K562 (cell line): ENCODE results near the gene SPHKAP. TPM values are rescaled to one million over a fixed set of nuclear protein-coding genes. Genes with fewer than 3 reads are reported as not detected.

Experiments used
- ATAC-seq: fragments of 200-7000 bp; cut with Tn5 transposase; 3 replicates; pipeline ENCODE4 v1.9.1; 2020; ENCODE audit warnings: moderate library complexity
- BruUV-seq: library from RNA; stranded (reverse); fragments of 400-500 nt; replicated peaks from 2 replicates; lab custom pipeline; 2021; lab: Mats Ljungman, UMichigan
- CTCF ChIA-PET: fragments of 300-600 bp; formaldehyde crosslinking; extraction: SDS; loops from one replicate; lab custom pipeline; 2021; ENCODE audit warnings: low intra/inter-chr PET ratio; lab: Yijun Ruan, JAX
- POLR2A ChIA-PET: fragments of 300-600, 350-650 bp; sonication (Branson Sonifier 250); formaldehyde crosslinking; extraction: SDS; loops from one replicate; lab custom pipeline; 2021; ENCODE audit warnings: antibody characterized with exemption, inconsistent platforms; lab: Yijun Ruan, JAX
- DNase-seq, 4 experiments: peaks; one replicate each; pipeline versions ENCODE4 v3.0.0 to v3.0.0-alpha.2; 2011 to 2018; ENCODE audit warnings: low spot score in 3 of 4, mixed read lengths in 3 of 4; ENCODE audit errors: extremely low read depth in 1 of 4
- FAIRE-seq: peaks from 2 replicates; lab custom pipeline; 2011; peaks lifted over from hg19 to GRCh38; lab: Jason Lieb, UNC
- H2AFZ ChIP-seq: 2 replicates; pipeline ENCODE4 v1.6.0; 2011; ENCODE audit warnings: low read depth, low read length, control low read depth, inconsistent platforms
- H3K27ac ChIP-seq: fragments of 200-600 bp; 3 replicates; pipeline ENCODE4 v1.8.0; 2011; ENCODE audit warnings: low read depth, mild to moderate bottlenecking, control low read depth, inconsistent platforms, low read length, moderate library complexity, mixed read lengths; ENCODE audit errors: extremely low read depth
- H3K27me3 ChIP-seq, 2 experiments: fragments of 300-600 bp in 1 of 2; 2 replicates in 1 of 2; 3 replicates in 1 of 2; pipeline versions ENCODE4 v1.6.0 to v1.8.0; 2011; ENCODE audit warnings: inconsistent platforms in 2 of 2, low read length in 2 of 2, mild to moderate bottlenecking in 1 of 2, mixed read lengths in 1 of 2, moderate library complexity in 1 of 2; ENCODE audit not compliant: control insufficient read depth in 2 of 2, insufficient read depth in 2 of 2
- H3K36me3 ChIP-seq: fragments of 300-600 bp; 3 replicates; pipeline ENCODE4 v1.8.0; 2011; ENCODE audit warnings: mild to moderate bottlenecking, low read length, inconsistent platforms; ENCODE audit not compliant: control insufficient read depth, insufficient read depth
- H3K4me1 ChIP-seq, 2 experiments: fragments of 200-600 bp in 1 of 2; replicated peaks in 1 of 2; 2 replicates in 1 of 2; 3 replicates in 1 of 2; pipeline versions ENCODE4 v1.5.1 to v1.8.0; 2011; ENCODE audit warnings: inconsistent platforms in 2 of 2, low read length in 2 of 2, mild to moderate bottlenecking in 1 of 2, mixed read lengths in 1 of 2, moderate library complexity in 1 of 2; ENCODE audit not compliant: control insufficient read depth in 2 of 2, insufficient read depth in 2 of 2
- H3K4me2 ChIP-seq: 2 replicates; pipeline ENCODE4 v1.6.1; 2011; ENCODE audit warnings: low read length, control low read depth, inconsistent platforms, mixed read lengths; ENCODE audit not compliant: insufficient read depth
- H3K4me3 ChIP-seq: fragments of 200-600 bp; sonication (generic), shearing (Covaris generic); 2 replicates; pipeline ENCODE4 v1.5.1; 2016; ENCODE audit warnings: control low read depth, inconsistent platforms
- H3K79me2 ChIP-seq: fragments of 200-600 bp; 3 replicates; pipeline ENCODE4 v1.8.0; 2011; ENCODE audit warnings: low read length, inconsistent platforms; ENCODE audit not compliant: control insufficient read depth, insufficient read depth
- H3K9ac ChIP-seq, 2 experiments: 2 replicates each; pipeline versions ENCODE4 v1.6.0 to v1.6.1; 2011; ENCODE audit warnings: low read depth in 2 of 2, low read length in 2 of 2, control low read depth in 1 of 2, inconsistent platforms in 1 of 2, mild to moderate bottlenecking in 1 of 2, mixed read lengths in 1 of 2; ENCODE audit not compliant: insufficient read depth in 1 of 2
- H3K9me1 ChIP-seq: one replicate; pipeline ENCODE4 v1.6.0; 2011; ENCODE audit warnings: inconsistent platforms, mild to moderate bottlenecking, low read length, moderate library complexity; ENCODE audit not compliant: control insufficient read depth, insufficient read depth
- H3K9me3 ChIP-seq: replicated peaks from 2 replicates; pipeline ENCODE4 v1.5.1; 2011; ENCODE audit warnings: low read depth, low read length, inconsistent platforms; ENCODE audit not compliant: control insufficient read depth, insufficient read depth
- H4K20me1 ChIP-seq: replicated peaks from 2 replicates; pipeline ENCODE4 v1.6.1; 2011; ENCODE audit warnings: low read length, inconsistent platforms, mixed read lengths; ENCODE audit not compliant: control insufficient read depth, insufficient read depth
- BRCA1 ChIP-seq, 2 experiments: fragments of 450-650 bp in 1 of 2; sonication (generic) in 1 of 2; formaldehyde crosslinking in 1 of 2; IDR thresholded peaks; 2 replicates each; pipeline versions ENCODE4 v1.5.0 to v1.6.1; 2017 to 2020; ENCODE audit warnings: mild to moderate bottlenecking in 1 of 2, missing genetic modification reagents in 1 of 2
- FOXA1 ChIP-seq: fragments of 450-650 bp; IDR thresholded peaks from 2 replicates; pipeline ENCODE4 v1.6.1; 2016; ENCODE audit warnings: mild to moderate bottlenecking, borderline replicate concordance
- GATAD2A ChIP-seq: fragments of 450-650 bp; IDR thresholded peaks from 2 replicates; pipeline ENCODE4 v1.6.1; 2017
- HDAC1 ChIP-seq, 2 experiments: fragments of 450-650 bp; IDR thresholded peaks; 2 replicates each; pipeline ENCODE4 v1.6.1; 2016 to 2017; ENCODE audit warnings: inconsistent platforms in 1 of 2, mild to moderate bottlenecking in 1 of 2, moderate library complexity in 1 of 2
- PHF20 ChIP-seq: fragments of 450-650 bp; IDR thresholded peaks from 2 replicates; pipeline ENCODE4 v1.6.1; 2018; ENCODE audit not compliant: partially characterized antibody
- ZNF212 ChIP-seq: fragments of 450-650 bp; formaldehyde crosslinking; IDR thresholded peaks from 2 replicates; pipeline ENCODE4 v1.4.0; 2020; ENCODE audit warnings: mild to moderate bottlenecking
- ZNF408 ChIP-seq: fragments of 250-450 bp; sonication (Bioruptor Pico); IDR thresholded peaks from 2 replicates; pipeline ENCODE4 v1.4.0; 2020; ENCODE audit warnings: low read depth, mild to moderate bottlenecking, moderate library complexity
- ZNF561 ChIP-seq: fragments of 450-650 bp; formaldehyde crosslinking; conservative IDR thresholded peaks from 2 replicates; pipeline ENCODE4 v1.4.0; 2020; ENCODE audit warnings: mild to moderate bottlenecking, moderate library complexity
- ZNF75A ChIP-seq: fragments of 450-650 bp; formaldehyde crosslinking; IDR thresholded peaks from 2 replicates; pipeline ENCODE4 v1.4.0; 2020; ENCODE audit warnings: mild to moderate bottlenecking
- ZNF785 ChIP-seq: fragments of 250-450 bp; sonication (Bioruptor Pico); IDR thresholded peaks from 2 replicates; pipeline ENCODE4 v1.4.0; 2020; ENCODE audit warnings: mild to moderate bottlenecking
- whole genome bisulfite sequencing: fragments of 100-300 bp; shearing (Covaris generic); methylation state at CpG from one replicate; pipeline ENCODE4 v1.1.6; 2016; ENCODE audit warnings: low coverage, mixed read lengths; ENCODE audit not compliant: insufficient coverage; ENCODE audit errors: missing lambda C conversion rate; 5-methylcytosine and 5-hydroxymethylcytosine counted together
- in situ Hi-C: fragments of 300-500 bp; cut with MboI; formaldehyde crosslinking; loops from 4 replicates; pipeline ENCODE4 v1.15.0; 2018; ENCODE audit warnings: inconsistent platforms, mixed read lengths
- intact Hi-C: fragments of 100-400 bp; cut with micrococcal nuclease; formaldehyde crosslinking; loops from 2 replicates; pipeline ENCODE4 v1.14.2; 2022
- polyA plus RNA-seq, 8 experiments: library from polyadenylated mRNA; depleted of rRNA in 4 of 8; stranded (reverse) in 5 of 8; unstranded in 3 of 8; fragments of >200 nt; fragmentation: Nextera tagmentation in 2 of 8; fragmentation: Illumina TruSeq in 1 of 8; extraction: Ambion mirVana in 2 of 8; extraction: Trizol in 1 of 8; gene quantifications; 2 replicates each; pipeline versions ENCODE4 v1.2.1 to v1.2.3, GENCODE V29; 2011 to 2014; ENCODE audit warnings: inconsistent platforms in 1 of 8, missing spikeins in 1 of 8
- total RNA-seq, 7 experiments: library from RNA; depleted of rRNA in 6 of 7; stranded (reverse); fragments of >200 nt in 6 of 7; fragmentation: Illumina TruSeq in 2 of 7; extraction: Trizol in 2 of 7; gene quantifications; 2 replicates each; pipeline versions ENCODE4 v1.2.1 to v1.2.3, GENCODE V29; 2011 to 2021; ENCODE audit warnings: low replicate concordance in 1 of 7
- TF ChIP-seq, protein P1 (sequence below), 2 experiments: IDR thresholded peaks; 2 replicates each; pipeline ENCODE4 v1.6.1; 2011; ENCODE audit warnings: borderline replicate concordance in 1 of 2, control low read depth in 1 of 2, low read depth in 1 of 2, low read length in 1 of 2, mild to moderate bottlenecking in 1 of 2, mixed read lengths in 1 of 2, moderate library complexity in 1 of 2; ENCODE audit not compliant: insufficient read depth in 1 of 2, insufficient read length in 1 of 2, poor library complexity in 1 of 2, severe bottlenecking in 1 of 2; ENCODE audit errors: extremely low read depth in 1 of 2
- TF ChIP-seq, protein P2 (sequence below): sonication (generic); formaldehyde crosslinking; IDR thresholded peaks from 2 replicates; pipeline ENCODE4 v1.8.0; 2022; ENCODE audit warnings: missing genetic modification reagents, mild to moderate bottlenecking, borderline replicate concordance

Gene SPHKAP
- total and polyA plus RNA-seq, 9 of the 15 experiments (the other 6 are each of a cell fraction or from before 2014, with no cell fraction given) = not detected

DNA sequence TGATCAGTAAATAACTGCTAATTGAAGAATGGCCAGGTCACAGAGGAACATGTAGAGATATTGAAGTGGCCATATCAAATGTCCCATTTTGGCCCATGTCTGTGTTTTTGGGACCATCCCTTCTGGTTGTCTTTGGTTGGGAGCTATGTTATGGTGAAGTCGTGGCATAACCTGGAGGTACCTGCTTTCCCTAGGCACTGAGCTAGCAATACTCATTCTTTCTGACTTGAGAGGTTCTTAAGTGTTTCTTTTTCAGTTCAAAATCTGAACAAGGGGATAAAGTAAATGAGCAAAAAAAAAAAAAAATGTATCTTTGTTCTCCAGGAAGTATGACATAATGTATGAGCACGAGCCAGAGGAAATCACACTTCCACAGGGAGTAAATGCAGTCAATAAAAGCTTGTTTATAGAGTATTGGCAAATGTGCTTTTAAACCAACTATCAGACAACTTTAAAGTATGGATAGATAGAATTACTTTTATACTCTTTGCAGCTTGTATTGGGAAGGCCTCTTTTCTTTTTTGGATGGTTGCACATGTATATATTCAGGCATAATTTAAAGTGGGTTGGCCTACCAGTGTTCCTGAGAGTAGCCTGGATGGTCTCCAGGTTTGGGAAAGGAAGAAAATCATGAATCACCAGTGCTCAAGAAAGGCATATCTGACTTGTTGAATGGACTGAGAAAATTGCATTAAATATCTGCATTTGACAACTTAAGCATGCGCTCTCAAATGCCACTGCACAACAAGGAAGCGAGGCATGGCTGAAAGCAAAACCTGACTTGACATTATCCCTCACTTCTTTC is 125.0 kb downstream of the SPHKAP start:
- no TSS peak for BruUV-seq
- no peaks in the 10 kb centered on the region for H3K9me3 ChIP-seq
- intact Hi-C loops = no loop called here
- POLR2A ChIA-PET = no interaction called here
- FAIRE-seq (no peak), DNase-seq (no peak), ATAC-seq (no peak)
- H3K4me3 ChIP-seq = no peak overlapping the region
- no peak for TF ChIP-seq GATAD2A
- no peak for TF ChIP-seq FOXA1
- TF ChIP-seq, protein P1, sequence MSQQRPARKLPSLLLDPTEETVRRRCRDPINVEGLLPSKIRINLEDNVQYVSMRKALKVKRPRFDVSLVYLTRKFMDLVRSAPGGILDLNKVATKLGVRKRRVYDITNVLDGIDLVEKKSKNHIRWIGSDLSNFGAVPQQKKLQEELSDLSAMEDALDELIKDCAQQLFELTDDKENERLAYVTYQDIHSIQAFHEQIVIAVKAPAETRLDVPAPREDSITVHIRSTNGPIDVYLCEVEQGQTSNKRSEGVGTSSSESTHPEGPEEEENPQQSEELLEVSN (IDR thresholded peaks at IDR 0.05; ENCODE audit: borderline replicate concordance in 1 of 2, extremely low read depth in 1 of 2, insufficient read depth in 1 of 2, insufficient read length in 1 of 2, low read depth in 1 of 2, low read length in 1 of 2, poor library complexity in 1 of 2, severe bottlenecking in 1 of 2) = no peak
- TF ChIP-seq, protein P2, sequence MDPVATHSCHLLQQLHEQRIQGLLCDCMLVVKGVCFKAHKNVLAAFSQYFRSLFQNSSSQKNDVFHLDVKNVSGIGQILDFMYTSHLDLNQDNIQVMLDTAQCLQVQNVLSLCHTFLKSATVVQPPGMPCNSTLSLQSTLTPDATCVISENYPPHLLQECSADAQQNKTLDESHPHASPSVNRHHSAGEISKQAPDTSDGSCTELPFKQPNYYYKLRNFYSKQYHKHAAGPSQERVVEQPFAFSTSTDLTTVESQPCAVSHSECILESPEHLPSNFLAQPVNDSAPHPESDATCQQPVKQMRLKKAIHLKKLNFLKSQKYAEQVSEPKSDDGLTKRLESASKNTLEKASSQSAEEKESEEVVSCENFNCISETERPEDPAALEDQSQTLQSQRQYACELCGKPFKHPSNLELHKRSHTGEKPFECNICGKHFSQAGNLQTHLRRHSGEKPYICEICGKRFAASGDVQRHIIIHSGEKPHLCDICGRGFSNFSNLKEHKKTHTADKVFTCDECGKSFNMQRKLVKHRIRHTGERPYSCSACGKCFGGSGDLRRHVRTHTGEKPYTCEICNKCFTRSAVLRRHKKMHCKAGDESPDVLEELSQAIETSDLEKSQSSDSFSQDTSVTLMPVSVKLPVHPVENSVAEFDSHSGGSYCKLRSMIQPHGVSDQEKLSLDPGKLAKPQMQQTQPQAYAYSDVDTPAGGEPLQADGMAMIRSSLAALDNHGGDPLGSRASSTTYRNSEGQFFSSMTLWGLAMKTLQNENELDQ (CRISPR knock-in tag) = no peak
- no peak for TF ChIP-seq ZNF408 (CRISPR knock-in tag)
- no peak for TF ChIP-seq PHF20
- no peak for TF ChIP-seq ZNF561
- no peak for TF ChIP-seq ZNF785 (CRISPR knock-in tag)
- TF ChIP-seq ZNF75A = no peak
- no peak for TF ChIP-seq HDAC1 (IDR thresholded peaks at IDR 0.05)
- no peak for TF ChIP-seq ZNF212 (CRISPR knock-in tag)
- TF ChIP-seq BRCA1 (IDR thresholded peaks at IDR 0.05) = no peak
- TF ChIP-seq BRCA1 (CRISPR knock-in tag; IDR thresholded peaks at IDR 0.05) = no peak
- WGBS = 4% methylated on average over 4 of the region's 4 CpGs
- no peaks in the 10 kb centered on the region for H3K9me1 ChIP-seq
- no peaks in the 10 kb centered on the region for H3K4me1 ChIP-seq
- no peaks in the 10 kb centered on the region for H3K36me3 ChIP-seq
- no peak overlapping the region for H3K9ac ChIP-seq
- H3K27me3 ChIP-seq = no peaks in the 10 kb centered on the region
- in situ Hi-C loops = no loop called here
- H3K4me2 ChIP-seq = no peak overlapping the region
- no peak overlapping the region for H2AFZ ChIP-seq
- no peaks in the 10 kb centered on the region for H4K20me1 ChIP-seq
- H3K27ac ChIP-seq = no peak overlapping the region
- CTCF ChIA-PET = no interaction called here
- H3K79me2 ChIP-seq = no peaks in the 10 kb centered on the region
